ENCODE measurements around the gene ARL4D. TPM values are rescaled to one million over a fixed set of nuclear protein-coding genes. Genes with fewer than 3 reads are reported as not detected.

The ARL4D gene
- total RNA-seq, 2 donors from 2014 or later = 1.7 to 2.5 TPM

DNA sequence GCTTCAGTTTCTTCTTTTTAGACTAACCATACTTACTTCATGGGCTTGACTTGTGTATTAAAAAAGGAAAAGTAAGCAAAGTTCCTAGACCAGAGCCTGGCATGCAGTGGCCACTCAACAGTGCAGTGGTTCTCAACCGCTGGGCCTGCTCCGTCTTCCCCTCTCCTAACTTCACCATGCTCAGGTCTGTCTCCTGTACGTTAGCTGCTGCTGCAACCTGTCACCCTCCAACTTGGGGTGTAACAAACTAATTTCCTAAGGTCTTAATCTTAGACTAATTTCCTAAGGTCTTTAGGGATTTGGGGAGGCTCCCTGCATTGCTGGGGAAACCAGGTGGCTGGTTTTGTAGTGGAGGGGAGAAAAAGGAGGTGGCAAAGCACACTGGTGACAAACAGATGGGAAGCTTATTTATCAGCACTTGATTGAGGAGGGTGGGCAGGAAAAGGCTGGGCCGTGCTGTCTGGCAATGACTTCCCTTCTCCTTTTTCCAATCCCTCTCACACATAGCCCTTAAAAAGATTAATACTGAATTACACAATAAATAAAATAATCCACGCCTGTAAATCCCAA is 2.2 kb upstream of the ARL4D start:
- no peak overlapping the region for H3K27ac Mint-ChIP-seq
- H3K27me3 Mint-ChIP-seq = no peaks in the 10 kb centered on the region
- H3K4me1 Mint-ChIP-seq = peaks cover 13% of the 10 kb centered on the region
- H3K4me3 Mint-ChIP-seq = no peak overlapping the region
- ATAC-seq (replicated peaks) = no peak
- H3K9me3 Mint-ChIP-seq = no peaks in the 10 kb centered on the region
- no peaks in the 10 kb centered on the region for H3K36me3 Mint-ChIP-seq (ENCODE audit: low read depth)

DNA sequence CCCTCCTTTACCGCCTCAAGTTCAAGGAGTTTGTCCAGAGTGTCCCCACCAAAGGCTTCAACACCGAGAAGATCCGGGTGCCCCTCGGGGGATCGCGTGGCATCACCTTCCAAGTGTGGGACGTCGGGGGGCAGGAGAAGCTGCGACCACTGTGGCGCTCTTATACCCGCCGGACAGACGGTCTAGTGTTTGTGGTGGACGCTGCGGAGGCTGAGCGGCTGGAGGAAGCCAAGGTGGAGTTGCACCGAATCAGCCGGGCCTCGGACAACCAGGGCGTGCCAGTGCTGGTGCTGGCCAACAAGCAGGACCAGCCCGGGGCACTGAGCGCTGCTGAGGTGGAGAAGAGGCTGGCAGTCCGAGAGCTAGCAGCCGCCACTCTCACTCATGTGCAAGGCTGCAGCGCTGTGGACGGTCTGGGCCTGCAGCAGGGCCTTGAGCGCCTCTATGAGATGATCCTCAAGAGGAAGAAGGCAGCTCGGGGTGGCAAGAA is 1.1 kb downstream of the ARL4D start:
- Mint-ChIP-seq H3K9me3 (no peaks in the 10 kb centered on the region), H3K4me3 (peak overlapping the region; percentile 94), H3K27me3 (no peaks in the 10 kb centered on the region), H3K4me1 (peaks cover 9% of the 10 kb centered on the region), H3K27ac (no peak overlapping the region), H3K36me3 (ENCODE audit: low read depth) (no peaks in the 10 kb centered on the region)
- ATAC-seq (replicated peaks) = no peak

DNA sequence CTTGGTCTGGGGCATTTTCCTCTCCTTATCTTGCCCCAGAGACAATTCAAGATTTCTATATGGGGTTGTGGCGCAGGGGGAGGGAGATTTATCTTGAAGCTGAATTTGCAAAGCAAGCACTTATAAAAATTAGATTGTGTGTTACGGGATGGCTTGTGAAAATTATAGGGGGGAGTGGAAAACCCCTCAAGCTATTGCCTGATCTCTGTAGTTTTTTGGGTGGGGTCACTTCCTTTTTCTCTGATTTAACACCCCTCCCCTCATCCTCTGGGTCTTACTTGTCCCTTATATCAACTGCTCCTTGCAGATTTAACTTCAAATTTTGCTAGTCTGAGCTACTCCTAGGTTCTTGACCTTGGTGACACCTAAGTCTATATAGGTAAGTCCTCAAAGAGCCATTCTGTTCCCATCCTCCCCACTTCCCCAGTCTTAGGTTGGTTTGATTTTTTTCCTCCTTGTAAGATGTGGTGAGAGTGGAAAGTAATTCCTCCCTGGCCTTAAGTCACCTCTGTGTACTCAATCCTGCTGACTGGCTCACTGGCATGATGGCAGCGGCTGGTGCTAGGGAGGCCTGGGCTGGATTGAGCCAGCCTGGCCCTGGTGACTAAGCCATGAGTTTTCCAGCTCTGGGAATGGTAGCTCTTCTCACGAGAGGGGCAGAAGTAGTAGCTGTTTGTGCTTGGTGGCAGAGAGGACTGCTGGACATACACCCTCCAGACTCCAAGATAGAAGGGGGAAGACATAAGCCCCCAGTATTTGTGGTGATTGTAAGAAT is 2.3 kb downstream of the ARL4D start:
- Mint-ChIP-seq H3K4me3 (peak overlapping the region; percentile 17), H3K27ac (no peak overlapping the region), H3K9me3 (no peaks in the 10 kb centered on the region), H3K36me3 (ENCODE audit: low read depth) (no peaks in the 10 kb centered on the region), H3K4me1 (peaks cover 9% of the 10 kb centered on the region), H3K27me3 (no peaks in the 10 kb centered on the region)
- no peak for ATAC-seq (replicated peaks)

DNA sequence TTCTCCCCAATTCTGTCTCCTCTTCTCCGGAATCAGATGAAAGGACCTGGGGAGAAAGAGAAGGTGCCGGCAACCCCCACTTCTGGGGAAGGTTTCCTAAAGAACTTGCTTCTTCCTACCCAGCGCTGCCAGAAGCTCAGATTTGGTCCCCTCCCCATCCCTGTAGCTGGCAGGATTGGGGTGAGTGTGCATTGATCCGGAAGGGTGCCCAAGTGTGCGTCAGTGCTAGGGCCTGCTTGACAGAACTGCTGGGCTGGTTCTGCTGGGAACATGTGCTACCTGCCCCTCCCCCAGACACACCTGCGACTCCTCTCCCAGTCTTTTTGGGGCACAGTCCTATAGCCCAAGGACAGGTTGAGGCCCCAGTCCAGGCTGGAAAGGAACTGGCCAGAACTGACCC is 3.3 kb downstream of the ARL4D start:
- no peaks in the 10 kb centered on the region for H3K9me3 Mint-ChIP-seq
- no peak for ATAC-seq (replicated peaks)
- no peak overlapping the region for H3K4me3 Mint-ChIP-seq
- peaks cover 9% of the 10 kb centered on the region for H3K4me1 Mint-ChIP-seq
- H3K36me3 Mint-ChIP-seq (ENCODE audit: low read depth) = no peaks in the 10 kb centered on the region
- H3K27ac Mint-ChIP-seq = no peak overlapping the region
- H3K27me3 Mint-ChIP-seq = no peaks in the 10 kb centered on the region

DNA sequence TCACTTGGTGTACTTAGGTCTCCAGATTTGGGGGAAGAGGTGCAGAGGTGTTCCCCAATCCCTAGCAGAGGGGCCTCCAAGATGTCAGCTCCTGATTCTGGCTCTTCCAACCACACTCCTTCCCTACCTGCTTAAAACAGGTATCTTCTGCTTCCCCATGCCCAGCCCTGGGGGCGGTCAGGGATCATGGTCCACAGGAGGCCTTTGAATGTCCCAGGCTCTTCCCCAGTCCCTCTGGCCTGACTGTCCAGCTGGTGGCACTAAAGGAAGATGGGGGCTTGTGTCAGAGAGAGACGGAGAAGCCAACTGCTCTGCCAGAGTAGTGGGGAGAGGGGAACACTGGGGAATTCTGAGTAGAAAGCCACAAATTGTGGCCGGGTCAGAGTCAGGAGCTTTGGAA is 3.8 kb downstream of the ARL4D start:
- ATAC-seq (replicated peaks) = no peak
- no peaks in the 10 kb centered on the region for H3K36me3 Mint-ChIP-seq (ENCODE audit: low read depth)
- no peak overlapping the region for H3K4me3 Mint-ChIP-seq
- H3K9me3 Mint-ChIP-seq = no peaks in the 10 kb centered on the region
- peaks cover 5% of the 10 kb centered on the region for H3K4me1 Mint-ChIP-seq
- no peak overlapping the region for H3K27ac Mint-ChIP-seq
- H3K27me3 Mint-ChIP-seq = peaks cover 1% of the 10 kb centered on the region

DNA sequence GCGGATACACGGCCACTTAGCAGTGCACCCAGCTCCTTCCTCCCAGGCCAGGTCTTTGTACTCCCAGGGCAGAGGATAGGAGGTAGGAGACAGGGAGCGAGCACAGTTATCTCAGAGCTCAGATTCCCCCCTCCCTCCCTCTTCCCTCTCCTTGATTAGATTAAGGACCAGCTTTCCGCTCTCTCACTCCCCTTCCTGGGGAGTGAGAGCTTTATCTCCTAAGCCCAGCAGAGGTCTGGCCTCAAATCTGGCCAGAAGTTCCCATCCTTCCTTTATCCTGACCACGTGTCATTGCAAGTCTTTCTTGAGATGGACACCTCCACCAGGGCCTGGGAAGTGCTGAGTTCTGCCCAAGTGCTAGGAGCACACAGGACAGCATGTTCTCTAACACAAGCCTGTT is 5.1 kb downstream of the ARL4D start:
- H3K27ac Mint-ChIP-seq = no peak overlapping the region
- ATAC-seq (replicated peaks) = no peak
- H3K36me3 Mint-ChIP-seq (ENCODE audit: low read depth) = no peaks in the 10 kb centered on the region
- no peaks in the 10 kb centered on the region for H3K9me3 Mint-ChIP-seq
- peaks cover 4% of the 10 kb centered on the region for H3K27me3 Mint-ChIP-seq
- peaks cover under 1% of the 10 kb centered on the region for H3K4me1 Mint-ChIP-seq
- H3K4me3 Mint-ChIP-seq = no peak overlapping the region

DNA sequence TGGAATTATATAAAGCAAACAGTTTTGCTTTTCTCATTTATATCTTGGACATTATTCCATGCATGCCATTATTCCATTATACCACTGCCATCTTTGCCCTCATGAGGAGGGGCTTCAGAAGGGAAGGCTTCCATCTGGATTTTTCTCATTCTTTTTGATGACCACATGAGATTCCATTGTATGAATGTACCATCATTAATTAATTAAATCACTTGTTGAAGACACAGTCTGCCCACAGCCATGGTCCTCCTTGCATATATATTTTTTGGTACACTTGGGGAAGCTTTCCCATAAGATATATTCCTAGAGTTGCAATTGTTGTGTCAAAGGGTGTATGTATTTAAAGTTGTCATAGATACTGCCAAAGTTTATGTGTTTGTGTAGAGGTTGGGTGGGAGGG is 7.1 kb downstream of the ARL4D start:
- Mint-ChIP-seq H3K36me3 (ENCODE audit: low read depth) (no peaks in the 10 kb centered on the region), H3K27ac (no peak overlapping the region), H3K27me3 (peaks cover 7% of the 10 kb centered on the region), H3K4me3 (no peak overlapping the region), H3K9me3 (no peaks in the 10 kb centered on the region), H3K4me1 (no peaks in the 10 kb centered on the region)
- no peak for ATAC-seq (replicated peaks)

DNA sequence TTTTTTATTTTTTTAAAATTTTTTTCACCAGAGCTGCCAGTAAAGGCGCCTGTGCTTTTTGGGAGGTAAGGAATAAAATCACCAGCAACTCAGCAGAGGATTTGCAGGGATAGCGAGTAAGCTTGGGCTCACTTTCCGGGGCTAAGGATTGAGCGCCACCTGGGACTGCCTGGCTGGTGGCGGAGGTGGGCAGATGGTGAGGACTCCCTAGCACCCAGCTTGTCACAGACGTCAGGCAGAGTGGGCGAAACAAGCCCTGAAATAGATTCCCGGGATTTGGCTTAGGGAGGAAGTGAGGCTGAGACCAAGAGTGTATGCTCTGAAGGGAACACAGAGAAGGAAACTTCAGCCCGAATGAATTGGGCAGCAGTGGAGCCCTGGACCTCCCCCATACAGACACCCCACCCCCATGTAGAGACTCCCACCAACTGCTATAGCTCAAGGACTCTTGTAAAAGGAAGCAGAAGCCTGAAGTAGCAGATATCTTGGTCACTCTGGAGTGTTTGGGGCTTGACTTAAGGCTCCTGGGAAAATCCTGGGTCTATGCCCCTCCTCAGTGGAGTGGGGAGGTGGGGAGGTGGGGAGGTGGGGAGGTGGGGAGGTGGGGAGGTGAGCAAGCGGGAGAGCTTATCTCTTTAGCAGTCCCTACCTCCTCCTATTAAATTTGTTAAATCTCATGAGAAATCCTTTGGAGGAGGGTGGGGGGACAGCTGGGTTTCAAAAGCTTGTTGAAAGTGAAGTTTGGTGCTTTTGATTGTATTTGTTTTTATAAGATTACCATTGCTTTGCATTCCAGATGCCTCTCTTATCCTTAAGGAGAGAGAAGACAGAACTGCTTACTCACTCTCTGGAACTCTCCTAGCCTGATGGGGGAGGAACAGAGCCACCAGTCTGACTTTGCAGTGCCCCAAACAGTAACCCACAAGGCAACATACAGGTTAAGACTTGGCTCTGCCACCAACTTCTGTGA is 8.2 kb downstream of the ARL4D start:
- H3K4me1 Mint-ChIP-seq = no peaks in the 10 kb centered on the region
- peaks cover 12% of the 10 kb centered on the region for H3K27me3 Mint-ChIP-seq
- H3K4me3 Mint-ChIP-seq = no peak overlapping the region
- no peaks in the 10 kb centered on the region for H3K9me3 Mint-ChIP-seq
- ATAC-seq (replicated peaks) = no peak
- H3K36me3 Mint-ChIP-seq (ENCODE audit: low read depth) = no peaks in the 10 kb centered on the region
- no peak overlapping the region for H3K27ac Mint-ChIP-seq

DNA sequence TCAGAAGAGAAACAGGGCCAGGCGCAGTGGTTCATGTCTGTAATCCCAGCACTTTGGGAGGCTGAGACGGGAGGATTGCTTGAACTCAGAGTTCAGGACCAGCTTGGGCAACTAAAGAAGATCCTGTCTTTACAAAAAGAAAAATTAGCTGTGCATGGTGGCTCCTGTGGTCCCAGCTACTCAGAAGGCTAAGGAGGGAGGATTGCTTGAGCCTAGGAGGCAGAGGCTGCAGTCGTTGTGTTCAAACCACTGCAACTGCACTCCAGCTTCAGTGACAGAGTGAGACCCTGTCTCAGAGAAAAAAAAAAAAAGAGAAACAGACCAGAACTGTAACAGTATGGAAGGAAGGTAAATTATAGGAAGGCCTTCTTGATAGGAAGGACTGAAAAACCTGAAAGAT is 10.3 kb downstream of the ARL4D start:
- no peaks in the 10 kb centered on the region for H3K4me1 Mint-ChIP-seq
- H3K27me3 Mint-ChIP-seq = peaks cover 12% of the 10 kb centered on the region
- ATAC-seq (replicated peaks) = no peak
- H3K4me3 Mint-ChIP-seq = no peak overlapping the region
- H3K36me3 Mint-ChIP-seq (ENCODE audit: low read depth) = no peaks in the 10 kb centered on the region
- H3K27ac Mint-ChIP-seq = peak overlapping the region; percentile 21
- no peaks in the 10 kb centered on the region for H3K9me3 Mint-ChIP-seq

DNA sequence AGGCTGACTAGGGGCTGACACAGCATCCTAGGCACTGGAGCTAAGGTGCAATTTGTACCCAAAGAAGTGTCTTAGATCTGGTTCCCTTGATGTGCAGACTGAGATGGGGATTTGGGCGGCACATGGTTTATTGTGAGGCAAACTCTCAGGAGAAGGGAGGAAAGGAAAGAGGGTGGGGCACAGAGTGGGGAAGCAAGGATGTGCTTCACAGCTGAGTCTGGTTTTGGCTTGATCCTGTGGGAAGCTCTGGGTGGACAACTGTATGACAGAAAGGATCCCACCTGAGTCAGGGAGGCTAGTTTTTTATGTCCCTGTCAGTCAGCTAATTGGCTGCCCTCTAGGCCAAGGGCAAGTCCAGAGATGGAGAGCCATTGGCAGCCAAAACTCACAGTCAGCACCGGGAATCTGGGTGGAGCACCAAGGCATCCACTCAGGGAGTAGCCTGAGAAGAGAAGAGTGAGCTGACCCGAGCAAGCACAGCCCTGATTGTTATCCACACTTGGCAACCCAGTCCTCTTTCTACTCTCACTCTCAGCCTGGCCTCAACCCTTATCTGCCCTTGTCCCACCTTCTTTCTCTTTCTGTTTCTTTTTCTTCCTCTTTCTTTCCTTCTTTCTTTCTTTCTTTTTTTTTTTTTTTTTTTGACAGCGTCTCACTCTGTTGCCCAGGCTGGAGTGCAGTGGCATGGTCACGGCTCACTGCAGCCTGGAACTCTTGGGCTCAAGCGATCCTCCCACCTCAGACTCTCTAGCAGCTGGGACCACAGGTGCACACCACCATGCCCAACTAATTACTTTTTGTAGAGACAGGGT is 12.0 kb downstream of the ARL4D start:
- no peak for ATAC-seq (replicated peaks)
- no peaks in the 10 kb centered on the region for H3K36me3 Mint-ChIP-seq (ENCODE audit: low read depth)
- H3K4me1 Mint-ChIP-seq = no peaks in the 10 kb centered on the region
- no peaks in the 10 kb centered on the region for H3K9me3 Mint-ChIP-seq
- H3K4me3 Mint-ChIP-seq = no peak overlapping the region
- H3K27ac Mint-ChIP-seq = peak overlapping the region; percentile 43
- H3K27me3 Mint-ChIP-seq = peaks cover 25% of the 10 kb centered on the region

DNA sequence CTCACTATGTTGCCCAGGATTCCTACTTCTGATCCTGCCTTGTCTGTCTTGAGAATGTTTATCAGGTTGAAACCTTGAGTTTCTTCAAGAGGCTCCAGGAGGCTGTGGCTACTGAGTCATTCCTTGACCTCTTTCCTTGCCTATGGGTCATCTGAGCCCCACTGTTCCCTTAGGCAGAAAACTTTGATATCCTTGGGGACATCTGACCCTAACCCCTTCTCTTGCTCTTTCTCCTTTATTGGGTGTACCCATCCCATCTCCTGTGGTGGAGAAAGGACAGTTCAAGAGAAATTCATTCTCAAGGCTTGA is 12.5 kb downstream of the ARL4D start:
- H3K4me3 Mint-ChIP-seq = no peak overlapping the region
- peaks cover 26% of the 10 kb centered on the region for H3K27me3 Mint-ChIP-seq
- peak overlapping the region; percentile 43 for H3K27ac Mint-ChIP-seq
- no peaks in the 10 kb centered on the region for H3K4me1 Mint-ChIP-seq
- ATAC-seq (replicated peaks) = no peak
- H3K36me3 Mint-ChIP-seq (ENCODE audit: low read depth) = no peaks in the 10 kb centered on the region
- H3K9me3 Mint-ChIP-seq = no peaks in the 10 kb centered on the region

DNA sequence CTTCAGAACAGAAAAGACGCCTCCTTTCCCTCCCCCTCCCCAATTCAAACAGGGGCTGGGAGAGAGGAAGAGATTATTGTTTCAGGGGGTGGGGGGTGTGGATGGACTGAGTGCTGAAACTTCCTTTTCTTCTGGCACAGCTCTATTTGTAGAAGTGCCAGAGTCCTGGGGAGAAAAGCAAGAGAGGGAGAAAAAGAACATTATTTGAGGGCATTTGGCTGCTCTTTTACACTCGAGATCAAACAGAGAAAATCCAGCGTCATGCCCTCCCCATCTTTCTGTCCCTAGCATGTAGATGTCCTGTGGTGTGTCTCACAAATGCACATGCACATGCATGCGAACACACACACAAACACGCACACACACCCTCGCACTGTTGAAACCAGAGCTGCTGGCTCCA is 13.0 kb downstream of the ARL4D start:
- no peaks in the 10 kb centered on the region for H3K36me3 Mint-ChIP-seq (ENCODE audit: low read depth)
- H3K27ac Mint-ChIP-seq = peak overlapping the region; percentile 43
- peaks cover 30% of the 10 kb centered on the region for H3K27me3 Mint-ChIP-seq
- ATAC-seq (replicated peaks) = no peak
- no peaks in the 10 kb centered on the region for H3K9me3 Mint-ChIP-seq
- H3K4me1 Mint-ChIP-seq = no peaks in the 10 kb centered on the region
- no peak overlapping the region for H3K4me3 Mint-ChIP-seq

DNA sequence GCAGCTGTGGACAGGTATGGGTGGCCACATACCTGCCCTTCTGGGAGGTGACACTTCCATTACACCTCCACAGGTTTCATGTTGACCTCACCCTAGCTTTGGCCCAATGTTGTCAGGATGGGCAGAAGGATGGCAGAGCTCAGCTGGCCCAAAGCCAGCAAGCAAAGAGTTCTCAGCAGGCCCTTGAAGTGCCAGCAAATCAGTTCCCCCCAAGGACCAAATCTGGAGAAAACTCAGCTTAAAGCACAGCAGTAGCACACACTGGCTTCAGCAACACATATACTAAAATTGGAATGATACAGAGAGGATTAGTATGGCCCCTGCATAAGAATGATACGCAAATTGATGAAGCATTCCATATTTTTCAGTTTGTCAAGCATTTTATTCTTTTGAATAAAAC is 13.4 kb downstream of the ARL4D start:
- H3K4me1 Mint-ChIP-seq = no peaks in the 10 kb centered on the region

More for the DNA sequence above, 13.4 kb downstream of the ARL4D start:
- Mint-ChIP-seq H3K27me3 (peaks cover 34% of the 10 kb centered on the region), H3K4me3 (no peak overlapping the region), H3K9me3 (no peaks in the 10 kb centered on the region), H3K27ac (no peak overlapping the region), H3K36me3 (ENCODE audit: low read depth) (no peaks in the 10 kb centered on the region)
- ATAC-seq (replicated peaks) = no peak

Data from activated T-helper 17 cell treated with anti-CD3 and anti-CD28 coated beads, Interleukin-2, amount 50 U/mL, for 72 hours (primary cell).